ENCODE data around the gene PLA2G2E.

GRCh38 chr1:19882111-19883071, 41.0 kb downstream of the PLA2G2E start, which contains the start of gene OTUD3:
- peak in 2 of 3 donors; percentile 54 to 62 for TF ChIP-seq POLR2AphosphoS5 (IDR thresholded peaks at IDR 0.05)
- TF ChIP-seq, protein P1, sequence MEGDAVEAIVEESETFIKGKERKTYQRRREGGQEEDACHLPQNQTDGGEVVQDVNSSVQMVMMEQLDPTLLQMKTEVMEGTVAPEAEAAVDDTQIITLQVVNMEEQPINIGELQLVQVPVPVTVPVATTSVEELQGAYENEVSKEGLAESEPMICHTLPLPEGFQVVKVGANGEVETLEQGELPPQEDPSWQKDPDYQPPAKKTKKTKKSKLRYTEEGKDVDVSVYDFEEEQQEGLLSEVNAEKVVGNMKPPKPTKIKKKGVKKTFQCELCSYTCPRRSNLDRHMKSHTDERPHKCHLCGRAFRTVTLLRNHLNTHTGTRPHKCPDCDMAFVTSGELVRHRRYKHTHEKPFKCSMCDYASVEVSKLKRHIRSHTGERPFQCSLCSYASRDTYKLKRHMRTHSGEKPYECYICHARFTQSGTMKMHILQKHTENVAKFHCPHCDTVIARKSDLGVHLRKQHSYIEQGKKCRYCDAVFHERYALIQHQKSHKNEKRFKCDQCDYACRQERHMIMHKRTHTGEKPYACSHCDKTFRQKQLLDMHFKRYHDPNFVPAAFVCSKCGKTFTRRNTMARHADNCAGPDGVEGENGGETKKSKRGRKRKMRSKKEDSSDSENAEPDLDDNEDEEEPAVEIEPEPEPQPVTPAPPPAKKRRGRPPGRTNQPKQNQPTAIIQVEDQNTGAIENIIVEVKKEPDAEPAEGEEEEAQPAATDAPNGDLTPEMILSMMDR (IDR thresholded peaks at IDR 0.05), result peak; percentile 86
- peak in 1 of 2 donors; percentile 70 for TF ChIP-seq POLR2A (IDR thresholded peaks at IDR 0.05)
- TF ChIP-seq EP300 (IDR thresholded peaks at IDR 0.05), result no peak

Measured in suprapubic skin (tissue), 4 donors.